WTC11 (cell line): Measurements from ENCODE around the gene TAMALIN. TPM values are rescaled to one million over a fixed set of nuclear protein-coding genes. Genes with fewer than 3 reads are reported as not detected.
A peak's percentile ranks its signal among the peaks of the same experiment; 100 is the strongest.

Experiments used
- ATAC-seq: fragments of 200-7000 bp; cut with Tn5 transposase; 2 replicates; pipeline ENCODE4 v1.10.0; 2021; ENCODE audit warnings: mild to moderate bottlenecking, moderate library complexity
- CTCF ChIA-PET: fragments of 300-600 bp; sonication (Branson Sonifier 250); formaldehyde crosslinking; loops from one replicate; lab custom pipeline; 2021; ENCODE audit warnings: antibody characterized with exemption; lab: Charles Lee
- POLR2A ChIA-PET: fragments of 350-600 bp; sonication (Branson Sonifier 250); formaldehyde crosslinking; loops from one replicate; lab custom pipeline; 2021; ENCODE audit warnings: antibody characterized with exemption; lab: Charles Lee
- DNase-seq: peaks from one replicate; pipeline ENCODE4 v3.0.0; 2021; ENCODE audit warnings: low spot score
- H3K27ac Mint-ChIP-seq: 2 replicates; pipeline ENCODE4 v1.8.0; 2021; ENCODE audit warnings: mixed read lengths
- H3K27me3 Mint-ChIP-seq: 2 replicates; pipeline ENCODE4 v1.8.0; 2021; ENCODE audit warnings: low read depth, mild to moderate bottlenecking, moderate library complexity, mixed read lengths
- H3K36me3 Mint-ChIP-seq: 2 replicates; pipeline ENCODE4 v1.8.0; 2021; ENCODE audit warnings: mixed read lengths
- H3K4me1 Mint-ChIP-seq: 2 replicates; pipeline ENCODE4 v1.8.0; 2022; ENCODE audit warnings: mixed read lengths
- H3K4me3 Mint-ChIP-seq: 2 replicates; pipeline ENCODE4 v1.8.0; 2021; ENCODE audit warnings: mild to moderate bottlenecking, moderate library complexity, mixed read lengths
- H3K9me3 Mint-ChIP-seq: 2 replicates; pipeline ENCODE4 v1.8.0; 2021; ENCODE audit warnings: mixed read lengths
- CREB1 ChIP-seq: sonication (generic); formaldehyde crosslinking; IDR thresholded peaks from 2 replicates; pipeline ENCODE4 v1.8.0; 2023; ENCODE audit warnings: mild to moderate bottlenecking, missing genetic modification reagents
- CREM ChIP-seq: sonication (generic); formaldehyde crosslinking; IDR thresholded peaks from 2 replicates; pipeline ENCODE4 v1.8.1; 2022; ENCODE audit warnings: mild to moderate bottlenecking, missing genetic modification reagents, moderate library complexity
- FOXJ3 ChIP-seq: sonication (generic); formaldehyde crosslinking; IDR thresholded peaks from 2 replicates; pipeline ENCODE4 v1.9.0; 2021; ENCODE audit warnings: missing genetic modification reagents, mild to moderate bottlenecking, borderline replicate concordance
- GABPB1 ChIP-seq: sonication (generic); formaldehyde crosslinking; IDR thresholded peaks from 2 replicates; pipeline ENCODE4 v1.8.1; 2023; ENCODE audit warnings: mild to moderate bottlenecking, missing genetic modification reagents
- IRF1 ChIP-seq: sonication (generic); formaldehyde crosslinking; IDR thresholded peaks from 2 replicates; pipeline ENCODE4 v1.8.0; 2023; ENCODE audit warnings: missing genetic modification reagents
- JUN ChIP-seq: sonication (generic); formaldehyde crosslinking; IDR thresholded peaks from 2 replicates; pipeline ENCODE4 v1.8.0; 2023; ENCODE audit warnings: mild to moderate bottlenecking, missing genetic modification reagents
- MXD4 ChIP-seq: fragments of 250-450 bp; sonication (Bioruptor Pico); IDR thresholded peaks from 2 replicates; pipeline ENCODE4 v1.8.0; 2021; ENCODE audit warnings: mild to moderate bottlenecking, moderate library complexity, borderline replicate concordance
- MYBL2 ChIP-seq: sonication (generic); formaldehyde crosslinking; IDR thresholded peaks from 2 replicates; pipeline ENCODE4 v1.8.1; 2023; ENCODE audit warnings: mild to moderate bottlenecking, moderate library complexity, missing genetic modification reagents
- NFATC4 ChIP-seq: fragments of 250-450 bp; sonication (Bioruptor Pico); IDR thresholded peaks from 2 replicates; pipeline ENCODE4 v1.9.0; 2021; ENCODE audit warnings: mild to moderate bottlenecking
- NFE2L1 ChIP-seq: sonication (generic); formaldehyde crosslinking; IDR thresholded peaks from 2 replicates; pipeline ENCODE4 v1.8.1; 2023; ENCODE audit warnings: missing genetic modification reagents
- NR2C2 ChIP-seq: sonication (generic); formaldehyde crosslinking; IDR thresholded peaks from 2 replicates; pipeline ENCODE4 v1.8.0; 2022; ENCODE audit warnings: mild to moderate bottlenecking, missing genetic modification reagents
- NR3C1 ChIP-seq: sonication (generic); formaldehyde crosslinking; conservative IDR thresholded peaks from 2 replicates; pipeline ENCODE4 v1.8.1; 2023; ENCODE audit warnings: low read depth, mild to moderate bottlenecking, missing genetic modification reagents
- PREB ChIP-seq: sonication (generic); formaldehyde crosslinking; IDR thresholded peaks from 2 replicates; pipeline ENCODE4 v1.8.1; 2022; ENCODE audit warnings: mild to moderate bottlenecking, missing genetic modification reagents, moderate library complexity, borderline replicate concordance
- PRRX2 ChIP-seq: fragments of 250-450 bp; sonication (Bioruptor Pico); IDR thresholded peaks from 2 replicates; pipeline ENCODE4 v1.8.0; 2021; ENCODE audit warnings: mild to moderate bottlenecking
- RORB ChIP-seq: fragments of 250-450 bp; sonication (Bioruptor Pico); IDR thresholded peaks from 2 replicates; pipeline ENCODE4 v1.9.0; 2021; ENCODE audit warnings: mild to moderate bottlenecking
- SOX15 ChIP-seq: fragments of 250-450 bp; sonication (Bioruptor Pico); IDR thresholded peaks from 2 replicates; pipeline ENCODE4 v1.9.0; 2021; ENCODE audit warnings: mild to moderate bottlenecking
- SP1 ChIP-seq: sonication (generic); formaldehyde crosslinking; conservative IDR thresholded peaks from 2 replicates; pipeline ENCODE4 v1.8.1; 2022; ENCODE audit warnings: missing genetic modification reagents
- TCF7 ChIP-seq: sonication (generic); formaldehyde crosslinking; IDR thresholded peaks from 2 replicates; pipeline ENCODE4 v1.8.0; 2022; ENCODE audit warnings: mild to moderate bottlenecking, low read depth, missing genetic modification reagents, moderate library complexity
- ZNF121 ChIP-seq: sonication (generic); formaldehyde crosslinking; IDR thresholded peaks from 2 replicates; pipeline ENCODE4 v1.8.0; 2023; ENCODE audit warnings: missing genetic modification reagents
- ZNF138 ChIP-seq: sonication (generic); formaldehyde crosslinking; conservative IDR thresholded peaks from 2 replicates; pipeline ENCODE4 v1.8.1; 2022; ENCODE audit warnings: mild to moderate bottlenecking, moderate library complexity, missing genetic modification reagents
- ZNF263 ChIP-seq: sonication (generic); formaldehyde crosslinking; IDR thresholded peaks from 2 replicates; pipeline ENCODE4 v1.8.1; 2022; ENCODE audit warnings: low read depth, mild to moderate bottlenecking, moderate library complexity, missing genetic modification reagents
- ZNF416 ChIP-seq: fragments of 250-450 bp; sonication (Bioruptor Pico); IDR thresholded peaks from 2 replicates; pipeline ENCODE4 v1.9.0; 2021; ENCODE audit warnings: mild to moderate bottlenecking, inconsistent platforms
- total RNA-seq: library from RNA; stranded (reverse); gene quantifications from 3 replicates; pipeline ENCODE4 v1.2.3, GENCODE V29; 2021
- TF ChIP-seq, protein P1 (sequence below): sonication (generic); formaldehyde crosslinking; IDR thresholded peaks from 2 replicates; pipeline ENCODE4 v1.8.1; 2022; ENCODE audit warnings: mild to moderate bottlenecking, moderate library complexity, missing genetic modification reagents
- TF ChIP-seq, protein P2 (sequence below): sonication (generic); formaldehyde crosslinking; IDR thresholded peaks from 2 replicates; pipeline ENCODE4 v1.8.0; 2022; ENCODE audit warnings: mild to moderate bottlenecking, missing genetic modification reagents
- TF ChIP-seq, protein P3 (sequence below): fragments of 200-600 bp; IDR thresholded peaks from 2 replicates; pipeline ENCODE4 v1.8.0; 2022; ENCODE audit warnings: antibody characterized with exemption
- TF ChIP-seq, protein P4 (sequence below): sonication (generic); formaldehyde crosslinking; IDR thresholded peaks from 2 replicates; pipeline ENCODE4 v1.8.0; 2022; ENCODE audit warnings: mild to moderate bottlenecking, missing genetic modification reagents
- TF ChIP-seq, protein P5 (sequence below): sonication (generic); formaldehyde crosslinking; IDR thresholded peaks from 2 replicates; pipeline ENCODE4 v1.8.1; 2022; ENCODE audit warnings: missing genetic modification reagents, borderline replicate concordance

The TAMALIN gene
- total RNA-seq, 1 experiment from 2014 or later = 6.1 TPM

DNA sequence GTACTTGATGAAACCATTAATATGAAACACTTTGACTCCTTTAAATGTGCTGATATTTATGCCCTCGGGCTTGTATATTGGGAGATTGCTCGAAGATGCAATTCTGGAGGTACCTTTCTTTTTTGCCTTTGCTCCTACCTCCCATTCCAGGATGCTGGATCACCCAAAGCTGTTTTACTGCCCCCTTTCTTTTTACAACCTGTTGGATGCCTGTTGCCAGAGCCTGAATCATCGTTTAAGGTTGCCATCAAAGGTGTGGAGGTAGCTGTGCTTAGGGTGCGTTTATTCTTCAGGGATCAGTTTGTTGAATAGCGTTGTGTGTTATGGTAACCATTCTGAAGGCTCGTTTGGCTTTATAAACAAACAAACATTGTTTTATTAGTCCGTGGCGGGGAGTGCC is 19.9 kb upstream of the TAMALIN start:
- ChIA-PET POLR2A (no interaction called here), CTCF (interaction anchor here (38.0 kb wide), 1 partner anchor 36 kb away, joined by 1431 read pairs; no protein-coding TSS in a partner anchor)
- Mint-ChIP-seq H3K4me1 (no peaks in the 10 kb centered on the region), H3K4me3 (no peak overlapping the region), H3K27me3 (no peaks in the 10 kb centered on the region), H3K27ac (no peak overlapping the region; the same call in 1 of the 2 replicates), H3K36me3 (peaks cover 28% of the 10 kb centered on the region), H3K9me3 (no peaks in the 10 kb centered on the region)
- TF ChIP-seq MXD4 (CRISPR knock-in tag) (no peak), RORB (CRISPR knock-in tag) (no peak), FOXJ3 (CRISPR knock-in tag) (no peak), PRRX2 (CRISPR knock-in tag) (no peak), ZNF121 (CRISPR knock-in tag) (no peak), NFE2L1 (CRISPR knock-in tag) (no peak), PREB (CRISPR knock-in tag) (no peak), NFATC4 (CRISPR knock-in tag) (no peak), NR2C2 (CRISPR knock-in tag) (no peak), JUN (CRISPR knock-in tag) (no peak), IRF1 (no peak), SP1 (CRISPR knock-in tag) (no peak), CREM (CRISPR knock-in tag) (no peak)
- no peak for DNase-seq
- no peak for ATAC-seq

GRCh38 chr12:51992246-51992645 is 14.5 kb upstream of the TAMALIN start:
- ATAC-seq = no peak
- H3K4me3 Mint-ChIP-seq = no peak overlapping the region
- H3K27me3 Mint-ChIP-seq = no peaks in the 10 kb centered on the region
- DNase-seq = no peak
- H3K4me1 Mint-ChIP-seq = peaks cover 3% of the 10 kb centered on the region
- CTCF ChIA-PET = interaction anchor here (1.0 to 38.0 kb wide), 10 partner anchors 8 to 287 kb away, joined by 3 to 1431 read pairs (median 6); no protein-coding TSS in a partner anchor
- H3K9me3 Mint-ChIP-seq = no peaks in the 10 kb centered on the region
- H3K36me3 Mint-ChIP-seq = no peaks in the 10 kb centered on the region; the same call in none of the 2 replicates
- H3K27ac Mint-ChIP-seq = 0 out of 2 replicates have a peak overlapping the region, but pooled peaks have one; percentile 6
- POLR2A ChIA-PET = no interaction called here
- TF ChIP-seq ZNF416 (CRISPR knock-in tag) = no peak
- TF ChIP-seq, protein P1, sequence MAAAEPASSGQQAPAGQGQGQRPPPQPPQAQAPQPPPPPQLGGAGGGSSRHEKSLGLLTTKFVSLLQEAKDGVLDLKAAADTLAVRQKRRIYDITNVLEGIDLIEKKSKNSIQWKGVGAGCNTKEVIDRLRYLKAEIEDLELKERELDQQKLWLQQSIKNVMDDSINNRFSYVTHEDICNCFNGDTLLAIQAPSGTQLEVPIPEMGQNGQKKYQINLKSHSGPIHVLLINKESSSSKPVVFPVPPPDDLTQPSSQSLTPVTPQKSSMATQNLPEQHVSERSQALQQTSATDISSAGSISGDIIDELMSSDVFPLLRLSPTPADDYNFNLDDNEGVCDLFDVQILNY (CRISPR knock-in tag) = no peak
- TF ChIP-seq, protein P2, sequence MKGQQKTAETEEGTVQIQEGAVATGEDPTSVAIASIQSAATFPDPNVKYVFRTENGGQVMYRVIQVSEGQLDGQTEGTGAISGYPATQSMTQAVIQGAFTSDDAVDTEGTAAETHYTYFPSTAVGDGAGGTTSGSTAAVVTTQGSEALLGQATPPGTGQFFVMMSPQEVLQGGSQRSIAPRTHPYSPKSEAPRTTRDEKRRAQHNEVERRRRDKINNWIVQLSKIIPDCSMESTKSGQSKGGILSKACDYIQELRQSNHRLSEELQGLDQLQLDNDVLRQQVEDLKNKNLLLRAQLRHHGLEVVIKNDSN (CRISPR knock-in tag) = no peak
- TF ChIP-seq SOX15 (CRISPR knock-in tag) = no peak
- TF ChIP-seq NR3C1 (CRISPR knock-in tag) = no peak
- no peak for TF ChIP-seq CREB1 (CRISPR knock-in tag)
- TF ChIP-seq, protein P3, sequence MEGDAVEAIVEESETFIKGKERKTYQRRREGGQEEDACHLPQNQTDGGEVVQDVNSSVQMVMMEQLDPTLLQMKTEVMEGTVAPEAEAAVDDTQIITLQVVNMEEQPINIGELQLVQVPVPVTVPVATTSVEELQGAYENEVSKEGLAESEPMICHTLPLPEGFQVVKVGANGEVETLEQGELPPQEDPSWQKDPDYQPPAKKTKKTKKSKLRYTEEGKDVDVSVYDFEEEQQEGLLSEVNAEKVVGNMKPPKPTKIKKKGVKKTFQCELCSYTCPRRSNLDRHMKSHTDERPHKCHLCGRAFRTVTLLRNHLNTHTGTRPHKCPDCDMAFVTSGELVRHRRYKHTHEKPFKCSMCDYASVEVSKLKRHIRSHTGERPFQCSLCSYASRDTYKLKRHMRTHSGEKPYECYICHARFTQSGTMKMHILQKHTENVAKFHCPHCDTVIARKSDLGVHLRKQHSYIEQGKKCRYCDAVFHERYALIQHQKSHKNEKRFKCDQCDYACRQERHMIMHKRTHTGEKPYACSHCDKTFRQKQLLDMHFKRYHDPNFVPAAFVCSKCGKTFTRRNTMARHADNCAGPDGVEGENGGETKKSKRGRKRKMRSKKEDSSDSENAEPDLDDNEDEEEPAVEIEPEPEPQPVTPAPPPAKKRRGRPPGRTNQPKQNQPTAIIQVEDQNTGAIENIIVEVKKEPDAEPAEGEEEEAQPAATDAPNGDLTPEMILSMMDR = no peak
- no peak for TF ChIP-seq MYBL2
- TF ChIP-seq ZNF263 (CRISPR knock-in tag) = no peak
- TF ChIP-seq, protein P4, sequence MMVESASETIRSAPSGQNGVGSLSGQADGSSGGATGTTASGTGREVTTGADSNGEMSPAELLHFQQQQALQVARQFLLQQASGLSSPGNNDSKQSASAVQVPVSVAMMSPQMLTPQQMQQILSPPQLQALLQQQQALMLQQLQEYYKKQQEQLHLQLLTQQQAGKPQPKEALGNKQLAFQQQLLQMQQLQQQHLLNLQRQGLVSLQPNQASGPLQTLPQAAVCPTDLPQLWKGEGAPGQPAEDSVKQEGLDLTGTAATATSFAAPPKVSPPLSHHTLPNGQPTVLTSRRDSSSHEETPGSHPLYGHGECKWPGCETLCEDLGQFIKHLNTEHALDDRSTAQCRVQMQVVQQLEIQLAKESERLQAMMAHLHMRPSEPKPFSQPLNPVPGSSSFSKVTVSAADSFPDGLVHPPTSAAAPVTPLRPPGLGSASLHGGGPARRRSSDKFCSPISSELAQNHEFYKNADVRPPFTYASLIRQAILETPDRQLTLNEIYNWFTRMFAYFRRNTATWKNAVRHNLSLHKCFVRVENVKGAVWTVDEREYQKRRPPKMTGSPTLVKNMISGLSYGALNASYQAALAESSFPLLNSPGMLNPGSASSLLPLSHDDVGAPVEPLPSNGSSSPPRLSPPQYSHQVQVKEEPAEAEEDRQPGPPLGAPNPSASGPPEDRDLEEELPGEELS (CRISPR knock-in tag) = no peak
- TF ChIP-seq GABPB1 = no peak
- no peak for TF ChIP-seq TCF7 (CRISPR knock-in tag)
- TF ChIP-seq, protein P5, sequence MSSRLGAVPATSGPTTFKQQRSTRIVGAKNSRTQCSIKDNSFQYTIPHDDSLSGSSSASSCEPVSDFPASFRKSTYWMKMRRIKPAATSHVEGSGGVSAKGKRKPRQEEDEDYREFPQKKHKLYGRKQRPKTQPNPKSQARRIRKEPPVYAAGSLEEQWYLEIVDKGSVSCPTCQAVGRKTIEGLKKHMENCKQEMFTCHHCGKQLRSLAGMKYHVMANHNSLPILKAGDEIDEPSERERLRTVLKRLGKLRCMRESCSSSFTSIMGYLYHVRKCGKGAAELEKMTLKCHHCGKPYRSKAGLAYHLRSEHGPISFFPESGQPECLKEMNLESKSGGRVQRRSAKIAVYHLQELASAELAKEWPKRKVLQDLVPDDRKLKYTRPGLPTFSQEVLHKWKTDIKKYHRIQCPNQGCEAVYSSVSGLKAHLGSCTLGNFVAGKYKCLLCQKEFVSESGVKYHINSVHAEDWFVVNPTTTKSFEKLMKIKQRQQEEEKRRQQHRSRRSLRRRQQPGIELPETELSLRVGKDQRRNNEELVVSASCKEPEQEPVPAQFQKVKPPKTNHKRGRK (CRISPR knock-in tag) = no peak
- TF ChIP-seq NR2C2 (CRISPR knock-in tag) = no peak
- no peak for TF ChIP-seq ZNF138 (CRISPR knock-in tag)
